Cardiac fibroblast (primary cell): ENCODE data around the gene GPR153.
A peak's percentile ranks its signal among the peaks of the same experiment; 100 is the strongest.
"Not testable (repeated sequence)": the region's sequence is repeated elsewhere in the genome, so short reads cannot be mapped to it uniquely, and the experiment has no call there.

Source experiments
- DNase-seq, 2 donors: peaks; one replicate each; pipeline versions ENCODE4 v3.0.0 to v3.0.0-alpha.2; 2010; ENCODE audit warnings: low read depth in 2 of 2
- H3K4me3 ChIP-seq, 2 donors: replicated peaks in 1 of 2; 1 replicate in 1 of 2; 2 replicates in 1 of 2; pipeline ENCODE4 v1.5.1; 2011; ENCODE audit warnings: low read depth in 2 of 2, low read length in 2 of 2, mild to moderate bottlenecking in 2 of 2, moderate library complexity in 1 of 2
- TF ChIP-seq, protein P1 (sequence below): IDR thresholded peaks from one replicate; pipeline ENCODE4 v1.5.1; 2011; ENCODE audit warnings: low read depth, mild to moderate bottlenecking, low read length, inconsistent platforms

GPR153 gene

DNA sequence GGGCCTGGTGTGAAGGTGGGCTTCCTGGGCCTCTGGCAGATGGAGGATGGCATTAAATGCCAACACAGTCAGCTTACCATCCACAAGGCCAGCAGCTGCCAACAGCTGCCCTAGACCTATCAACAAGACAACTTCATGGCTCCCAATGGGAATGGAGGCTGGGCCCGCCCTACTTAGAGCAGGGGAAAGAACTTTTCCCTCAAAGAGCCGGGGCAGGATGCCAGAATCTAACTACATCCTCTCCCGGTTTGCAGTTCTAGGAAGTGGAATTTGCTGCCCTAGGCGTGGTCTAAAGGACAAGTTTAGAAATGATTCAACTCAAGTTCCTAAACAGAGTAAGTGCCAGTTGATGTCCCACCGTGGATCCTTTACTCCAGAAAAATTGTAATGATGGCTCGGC lies 38.3 kb downstream of the GPR153 start:
- no peak overlapping the region for H3K4me3 ChIP-seq
- peak; percentile 46 to 82 for DNase-seq
- TF ChIP-seq, protein P1, sequence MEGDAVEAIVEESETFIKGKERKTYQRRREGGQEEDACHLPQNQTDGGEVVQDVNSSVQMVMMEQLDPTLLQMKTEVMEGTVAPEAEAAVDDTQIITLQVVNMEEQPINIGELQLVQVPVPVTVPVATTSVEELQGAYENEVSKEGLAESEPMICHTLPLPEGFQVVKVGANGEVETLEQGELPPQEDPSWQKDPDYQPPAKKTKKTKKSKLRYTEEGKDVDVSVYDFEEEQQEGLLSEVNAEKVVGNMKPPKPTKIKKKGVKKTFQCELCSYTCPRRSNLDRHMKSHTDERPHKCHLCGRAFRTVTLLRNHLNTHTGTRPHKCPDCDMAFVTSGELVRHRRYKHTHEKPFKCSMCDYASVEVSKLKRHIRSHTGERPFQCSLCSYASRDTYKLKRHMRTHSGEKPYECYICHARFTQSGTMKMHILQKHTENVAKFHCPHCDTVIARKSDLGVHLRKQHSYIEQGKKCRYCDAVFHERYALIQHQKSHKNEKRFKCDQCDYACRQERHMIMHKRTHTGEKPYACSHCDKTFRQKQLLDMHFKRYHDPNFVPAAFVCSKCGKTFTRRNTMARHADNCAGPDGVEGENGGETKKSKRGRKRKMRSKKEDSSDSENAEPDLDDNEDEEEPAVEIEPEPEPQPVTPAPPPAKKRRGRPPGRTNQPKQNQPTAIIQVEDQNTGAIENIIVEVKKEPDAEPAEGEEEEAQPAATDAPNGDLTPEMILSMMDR: no peak

DNA sequence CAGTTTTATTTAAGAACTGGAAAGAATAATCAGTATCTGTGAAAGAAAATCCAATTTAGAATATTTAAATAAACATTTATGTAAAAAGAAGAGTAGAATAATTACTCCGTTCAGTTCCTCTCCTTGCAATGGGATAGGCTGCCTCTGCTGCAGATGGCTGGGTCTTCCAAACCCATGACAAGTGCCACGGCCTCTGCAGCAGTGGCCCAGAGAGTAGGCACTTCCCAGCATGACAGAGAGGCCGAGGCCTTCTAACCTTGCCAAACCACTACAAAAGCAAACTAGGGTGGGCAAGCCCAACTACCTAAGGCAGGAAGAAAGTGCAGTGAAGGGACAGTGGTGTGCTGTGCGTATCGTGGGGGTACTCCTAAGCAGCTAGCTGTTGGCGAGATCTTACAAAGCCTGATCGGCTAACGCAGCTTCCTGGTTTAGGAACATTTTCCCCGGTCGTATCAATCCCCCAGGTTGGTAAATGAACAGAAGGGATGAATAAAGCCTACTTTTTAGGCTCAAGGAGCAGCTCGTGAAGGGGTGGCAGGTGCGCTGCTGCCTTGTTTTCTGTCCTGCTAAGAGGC lies 39.6 kb downstream of the GPR153 start:
- H3K4me3 ChIP-seq: no peak overlapping the region
- no peak for DNase-seq
- TF ChIP-seq, protein P1: no peak

DNA sequence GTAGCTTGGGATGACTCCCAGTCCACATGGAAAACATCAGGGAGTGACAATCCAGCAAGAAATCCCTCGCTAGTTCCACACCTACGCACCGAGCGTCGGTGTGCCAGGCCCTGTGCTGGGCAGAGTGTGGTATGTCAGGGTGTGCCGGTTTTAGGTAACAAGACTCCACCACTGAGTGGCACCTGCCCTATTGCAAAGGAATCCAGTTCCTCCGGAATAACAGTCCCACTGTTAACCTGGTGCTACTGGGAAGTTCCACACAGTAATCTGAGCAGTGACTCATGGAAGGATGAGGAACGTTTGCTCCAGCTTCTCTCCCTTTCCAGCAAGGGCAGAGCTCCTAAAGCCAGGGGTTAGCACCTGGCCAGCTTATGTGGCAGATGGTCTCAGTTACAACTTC lies 40.7 kb downstream of the GPR153 start:
- TF ChIP-seq, protein P1: no peak

DNA sequence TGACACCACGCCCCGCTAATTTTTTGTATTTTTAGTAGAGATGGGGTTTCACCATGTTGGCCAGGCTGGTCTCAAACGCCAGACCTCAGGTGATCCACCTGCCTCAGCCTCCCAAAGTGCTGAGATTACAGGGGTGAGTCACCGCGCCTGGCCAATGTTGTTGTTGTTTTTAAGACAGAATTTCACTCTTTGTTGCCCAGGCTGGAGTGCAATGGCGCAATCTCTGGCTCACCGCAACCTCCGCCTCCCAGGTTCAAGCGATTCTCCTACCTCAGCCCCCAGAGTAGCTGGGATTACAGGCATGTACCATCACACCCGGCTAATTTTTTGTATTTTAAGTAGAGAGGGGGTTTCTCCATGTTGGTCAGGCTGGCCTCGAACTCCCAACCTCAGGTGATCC lies 41.3 kb downstream of the GPR153 start:
- DNase-seq, H3K4me3 ChIP-seq: not testable (repeated sequence)

More for the DNA sequence above, 40.7 kb downstream of the GPR153 start:
- DNase-seq: no peak
- H3K4me3 ChIP-seq: no peak overlapping the region

DNA sequence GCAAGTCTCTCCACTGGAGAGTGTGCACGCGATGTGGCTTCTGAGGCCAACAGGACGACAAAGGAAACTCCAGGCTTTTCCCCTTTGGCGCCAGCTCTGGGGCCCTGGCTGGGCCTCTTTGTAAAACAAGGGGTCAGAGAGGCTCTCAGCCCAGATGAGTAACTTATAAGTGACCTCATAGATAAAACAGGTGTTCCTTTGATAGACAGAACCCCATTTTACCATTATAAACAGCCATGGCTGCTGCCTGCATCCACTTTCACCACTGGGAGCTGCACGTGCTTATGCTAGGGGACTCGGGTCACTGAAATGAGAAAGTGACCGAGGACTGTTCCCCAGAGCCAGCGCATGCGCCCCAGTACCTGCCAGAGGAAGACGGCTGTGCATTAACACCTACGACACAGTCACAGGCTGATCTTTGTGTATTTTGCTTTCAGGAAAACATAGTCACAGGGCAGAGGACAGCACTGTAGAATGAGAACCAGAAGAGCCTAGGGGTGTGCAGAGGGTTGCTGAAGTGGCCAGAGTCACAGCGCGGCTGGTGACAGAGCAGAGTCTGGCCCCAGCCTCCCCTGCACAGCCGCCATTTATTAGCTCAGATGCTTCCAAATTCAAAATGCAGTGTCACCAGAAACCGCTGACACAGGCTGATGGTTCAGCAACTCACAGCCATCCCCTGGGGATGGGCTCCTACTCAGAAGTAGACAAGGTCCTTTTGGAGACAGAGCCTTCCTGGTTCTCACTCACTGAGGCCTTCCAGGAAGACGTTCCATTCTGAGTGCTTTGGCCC lies 42.3 kb downstream of the GPR153 start:
- no peak for DNase-seq
- TF ChIP-seq, protein P1: no peak
- no peak overlapping the region for H3K4me3 ChIP-seq

DNA sequence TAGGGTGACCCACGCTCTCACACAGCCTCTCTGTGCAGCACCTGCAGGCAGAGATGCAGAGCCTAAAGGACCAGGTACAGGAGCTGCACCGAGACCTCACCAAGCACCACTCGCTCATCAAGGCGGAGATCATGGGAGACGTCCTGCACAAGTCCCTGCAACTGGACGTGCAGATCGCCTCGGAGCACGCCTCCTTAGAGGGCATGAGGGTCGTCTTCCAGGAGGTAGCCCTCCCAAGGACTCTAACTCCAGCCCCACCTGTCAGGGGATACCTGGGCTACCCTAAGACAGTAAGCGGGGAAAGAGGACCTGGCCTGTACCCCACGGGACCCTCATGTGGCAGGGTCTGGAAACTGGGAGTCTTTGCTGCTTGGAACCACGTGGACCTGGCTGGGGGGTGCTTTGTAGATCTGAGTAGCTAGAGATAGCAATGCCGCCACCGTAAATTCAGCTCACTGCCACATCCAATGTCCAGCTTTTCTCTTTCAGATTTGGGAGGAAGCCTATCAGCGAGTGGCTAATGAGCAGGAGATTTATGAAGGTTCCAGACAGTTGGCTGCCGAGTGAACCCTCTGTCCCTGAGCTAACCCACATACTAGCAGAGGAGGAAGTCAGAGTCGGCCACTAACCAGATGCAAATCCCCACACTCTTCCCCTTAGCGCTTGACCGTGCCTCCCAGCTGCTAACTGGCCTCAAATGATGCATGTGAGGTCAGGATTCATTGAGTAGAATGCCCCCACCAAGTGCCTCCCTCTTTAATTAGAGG lies 48.5 kb downstream of the GPR153 start:
- DNase-seq: no peak
- no peak overlapping the region for H3K4me3 ChIP-seq
- TF ChIP-seq, protein P1: no peak

DNA sequence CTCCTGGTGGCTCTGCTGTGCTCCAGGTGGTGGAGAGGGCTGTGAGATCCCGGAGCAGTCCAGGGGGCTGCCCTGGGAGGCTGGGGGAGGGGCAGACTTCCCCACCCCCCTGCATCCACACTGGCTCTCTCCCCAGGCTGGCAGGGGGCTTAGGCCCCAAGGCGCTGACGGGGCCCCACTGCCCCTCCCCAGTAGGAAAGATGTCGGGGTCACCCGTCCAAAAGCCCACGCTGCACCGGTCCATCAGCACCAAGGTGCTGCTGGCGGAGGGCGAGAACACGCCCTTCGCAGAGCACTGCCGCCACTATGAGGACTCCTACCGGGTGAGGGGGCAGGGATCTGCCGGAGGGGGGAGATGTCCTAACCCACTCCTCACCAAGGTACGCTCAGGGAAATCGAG lies 49.2 kb downstream of the GPR153 start:
- no peak for DNase-seq
- TF ChIP-seq, protein P1: no peak
- no peak overlapping the region for H3K4me3 ChIP-seq
